ENCODE data around the gene SNX10.

Gene SNX10

DNA sequence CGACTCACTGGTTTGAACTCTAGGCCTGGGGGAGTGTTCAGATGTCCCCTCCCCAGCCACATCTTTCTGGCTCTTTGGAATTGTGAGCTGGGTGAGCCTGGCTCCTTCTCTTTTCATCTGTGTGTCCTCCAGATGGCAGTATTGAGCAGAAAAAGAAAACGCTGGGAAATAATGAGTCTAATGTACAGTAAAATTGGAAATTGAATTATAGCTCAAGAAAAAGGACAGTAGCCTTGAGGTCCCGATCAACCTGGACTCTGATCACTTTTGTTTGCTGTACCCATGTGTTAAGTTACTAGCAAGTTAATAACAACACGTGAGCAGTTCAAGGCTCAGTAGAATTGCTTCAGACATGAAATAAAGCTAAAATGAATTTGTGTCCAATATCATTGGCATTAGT is 77.9 kb downstream of the SNX10 start:
- DNase-seq (ENCODE audit: low read depth), result no peak

DNA sequence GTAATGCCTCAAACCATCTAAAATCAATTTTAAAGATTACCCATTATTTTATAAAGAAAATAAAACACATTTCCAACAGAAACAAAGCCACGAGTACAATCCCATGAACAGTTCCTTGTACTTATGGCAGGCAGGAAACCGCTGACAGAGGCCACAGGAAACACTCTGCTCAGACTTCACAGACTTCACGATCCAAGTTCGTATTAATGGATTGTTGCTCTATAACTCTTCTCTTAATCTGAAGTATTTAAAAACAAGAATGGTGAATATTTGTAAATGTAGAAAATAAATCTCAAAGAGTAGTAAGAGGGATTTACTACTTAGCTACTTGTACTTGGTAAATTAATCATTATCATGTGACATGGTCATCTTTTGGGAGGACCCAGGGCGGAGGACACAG is 78.3 kb downstream of the SNX10 start:
- no peak for DNase-seq (ENCODE audit: low read depth)

DNA sequence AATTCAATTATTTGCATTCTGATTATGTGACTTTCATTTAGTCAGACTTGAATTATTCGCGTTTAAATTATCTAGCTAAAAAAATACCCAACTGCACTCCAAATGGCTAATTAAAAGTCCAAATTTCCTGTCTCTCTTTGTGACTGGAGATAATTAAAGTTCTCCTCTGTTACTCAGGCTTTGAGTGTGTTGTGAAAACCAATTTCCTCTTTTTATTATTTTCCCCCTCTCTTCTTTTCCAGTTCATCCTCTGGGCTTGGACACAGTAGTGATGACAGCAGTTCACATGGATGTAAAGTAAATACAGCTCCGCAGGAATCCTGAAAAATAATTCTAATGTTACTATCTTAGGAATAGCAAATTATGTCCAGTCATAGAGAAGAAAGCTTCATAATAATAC is 80.6 kb downstream of the SNX10 start:
- DNase-seq (ENCODE audit: low read depth), result no peak

DNA sequence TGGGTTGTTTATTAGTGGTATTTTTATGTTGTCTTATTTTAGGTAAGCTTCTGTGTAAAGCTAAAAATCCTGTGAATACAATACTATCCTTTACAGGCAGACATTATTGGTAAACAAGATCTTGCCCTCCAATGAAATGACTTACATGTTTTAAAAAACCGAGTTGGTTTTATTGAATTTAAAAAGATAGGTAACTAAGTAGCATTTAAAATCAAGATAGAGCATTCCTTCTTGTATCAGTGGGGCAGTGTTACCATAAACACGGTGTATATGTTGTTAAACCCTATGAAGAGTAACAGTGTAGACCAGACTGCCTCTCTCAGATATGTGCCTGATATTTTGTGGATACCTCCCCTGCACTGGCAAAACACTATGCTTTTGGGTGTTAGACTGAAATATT is 81.0 kb downstream of the SNX10 start:
- DNase-seq (ENCODE audit: low read depth), result no peak

DNA sequence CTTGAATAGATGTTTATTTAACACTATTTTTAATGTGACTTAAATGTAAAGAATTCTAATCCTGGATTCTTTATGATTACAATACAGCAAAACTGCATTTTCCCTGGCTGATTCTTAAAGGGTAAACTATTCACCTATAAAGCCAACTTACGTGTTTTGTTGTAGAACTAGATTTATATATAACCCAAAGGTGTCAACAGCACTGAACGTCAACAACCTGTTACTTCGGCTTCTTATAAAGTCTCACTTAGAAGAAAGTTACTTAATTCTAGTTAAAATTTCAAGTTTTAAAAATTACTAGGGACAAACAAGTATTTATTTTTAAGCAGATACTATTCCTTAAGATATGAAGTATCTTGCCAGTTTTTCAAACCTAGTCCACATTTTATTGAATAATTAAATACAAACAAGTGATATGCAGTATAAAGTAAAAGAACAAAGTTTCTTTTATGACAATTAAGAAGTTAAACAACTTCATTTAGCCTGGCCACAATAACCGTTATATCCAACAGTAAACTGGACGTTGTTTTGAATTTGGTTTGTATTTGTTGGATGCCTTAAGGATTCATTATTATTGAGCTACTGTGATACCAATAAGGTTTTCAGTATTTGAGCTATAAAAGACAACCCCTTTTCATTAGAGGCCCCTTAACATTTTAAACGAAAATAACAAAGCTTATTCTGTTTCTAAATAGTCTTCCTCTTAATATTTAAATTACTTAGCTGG is 83.1 kb downstream of the SNX10 start:
- DNase-seq (ENCODE audit: low read depth), result no peak

DNA sequence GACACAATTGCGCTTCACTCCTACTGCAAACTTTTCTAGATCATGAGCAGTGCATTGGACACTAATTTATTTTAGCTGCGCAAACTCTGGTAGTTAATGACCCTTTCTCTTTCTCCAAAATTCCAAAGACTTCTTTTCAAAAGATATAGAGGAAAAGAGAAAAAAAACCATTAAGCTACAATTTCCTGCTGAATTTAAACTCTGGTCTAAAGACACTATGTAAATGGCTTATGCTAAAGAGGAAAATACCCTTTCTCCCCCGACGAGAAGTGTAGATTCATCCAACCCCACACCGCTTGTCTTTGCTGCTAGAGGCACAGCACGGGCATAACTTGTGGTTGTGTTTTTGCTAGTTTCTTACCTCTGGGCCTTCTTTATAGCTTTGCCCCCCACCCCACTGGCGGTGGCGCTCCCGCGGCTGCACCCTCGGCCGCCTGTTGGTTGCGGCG is 84.1 kb downstream of the SNX10 start:
- DNase-seq (ENCODE audit: low read depth), result no peak

DNA sequence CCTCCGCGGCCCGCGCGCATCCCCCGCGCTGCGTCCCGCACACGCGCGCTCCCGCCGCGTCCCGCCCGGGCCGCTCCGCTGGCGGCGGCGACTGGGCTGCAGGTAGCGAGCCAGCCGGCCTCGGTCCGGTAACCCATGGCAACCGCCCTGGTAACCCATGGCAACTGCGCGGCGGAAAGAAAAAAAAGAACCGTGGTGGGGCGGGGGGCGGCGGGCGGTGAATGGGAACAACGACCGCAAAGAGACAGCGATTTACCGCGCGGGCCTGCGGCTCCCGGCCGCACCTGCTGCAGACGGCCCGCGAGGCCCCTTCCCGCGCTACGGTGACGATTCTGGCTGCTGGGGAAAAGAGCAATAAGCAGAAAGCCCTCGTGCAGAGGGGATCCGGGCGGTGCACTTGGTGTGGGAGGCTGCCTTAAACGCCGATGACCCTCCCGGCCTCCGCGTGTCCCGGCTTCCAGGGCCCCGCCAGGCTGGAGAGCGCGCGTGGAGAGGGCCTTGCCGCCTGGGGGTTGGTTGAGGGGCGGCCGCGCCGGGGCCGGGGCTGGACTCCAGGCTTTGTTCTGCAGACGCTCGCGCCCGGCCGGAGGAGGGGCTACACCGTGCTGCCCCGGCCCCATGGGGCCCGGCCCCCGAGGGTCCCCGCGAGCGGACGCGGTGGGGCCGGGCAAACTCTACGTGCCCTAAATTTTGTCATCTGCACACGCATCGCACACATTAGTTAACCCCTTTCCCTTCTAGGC is 84.7 kb downstream of the SNX10 start:
- no peak for DNase-seq (ENCODE audit: low read depth)

DNA sequence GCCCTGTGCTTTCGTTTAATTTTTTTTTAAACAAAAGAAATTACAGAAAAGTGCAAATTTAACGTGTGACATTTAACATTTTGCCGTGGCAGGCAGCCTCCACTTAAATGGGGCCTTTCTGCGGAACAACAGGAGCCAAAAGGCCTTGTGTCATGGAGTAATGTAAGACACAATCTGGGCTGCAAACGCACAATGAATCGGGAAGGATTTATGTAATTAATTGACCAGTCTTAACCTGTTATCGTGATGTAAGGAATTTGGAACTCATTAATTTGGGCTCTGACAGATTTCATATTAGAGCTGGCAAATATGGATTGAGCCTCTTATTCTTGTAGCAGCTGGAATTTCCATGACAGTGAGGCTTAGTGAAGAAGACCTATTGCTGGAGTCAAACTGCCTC is 86.4 kb downstream of the SNX10 start:
- DNase-seq (ENCODE audit: low read depth), result no peak

DNA sequence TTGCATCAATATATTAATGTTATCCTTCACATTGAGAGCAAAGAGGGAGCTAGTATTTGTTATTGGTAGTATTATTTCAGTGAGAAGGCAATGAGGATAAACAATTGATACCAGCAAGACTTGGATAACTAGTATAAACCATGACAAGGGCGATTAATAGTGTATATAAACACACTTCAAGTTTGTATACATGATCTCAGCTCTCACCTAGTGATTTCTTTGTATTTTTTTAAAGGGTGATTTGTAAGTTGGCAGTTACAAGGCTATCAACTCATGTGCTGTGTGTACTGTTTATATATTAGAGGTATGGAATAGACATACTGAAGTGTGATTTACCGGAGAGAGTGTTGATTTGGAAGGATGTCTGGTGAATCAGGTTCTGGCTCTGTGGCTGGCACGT is 88.0 kb downstream of the SNX10 start:
- no peak for DNase-seq (ENCODE audit: low read depth)

DNA sequence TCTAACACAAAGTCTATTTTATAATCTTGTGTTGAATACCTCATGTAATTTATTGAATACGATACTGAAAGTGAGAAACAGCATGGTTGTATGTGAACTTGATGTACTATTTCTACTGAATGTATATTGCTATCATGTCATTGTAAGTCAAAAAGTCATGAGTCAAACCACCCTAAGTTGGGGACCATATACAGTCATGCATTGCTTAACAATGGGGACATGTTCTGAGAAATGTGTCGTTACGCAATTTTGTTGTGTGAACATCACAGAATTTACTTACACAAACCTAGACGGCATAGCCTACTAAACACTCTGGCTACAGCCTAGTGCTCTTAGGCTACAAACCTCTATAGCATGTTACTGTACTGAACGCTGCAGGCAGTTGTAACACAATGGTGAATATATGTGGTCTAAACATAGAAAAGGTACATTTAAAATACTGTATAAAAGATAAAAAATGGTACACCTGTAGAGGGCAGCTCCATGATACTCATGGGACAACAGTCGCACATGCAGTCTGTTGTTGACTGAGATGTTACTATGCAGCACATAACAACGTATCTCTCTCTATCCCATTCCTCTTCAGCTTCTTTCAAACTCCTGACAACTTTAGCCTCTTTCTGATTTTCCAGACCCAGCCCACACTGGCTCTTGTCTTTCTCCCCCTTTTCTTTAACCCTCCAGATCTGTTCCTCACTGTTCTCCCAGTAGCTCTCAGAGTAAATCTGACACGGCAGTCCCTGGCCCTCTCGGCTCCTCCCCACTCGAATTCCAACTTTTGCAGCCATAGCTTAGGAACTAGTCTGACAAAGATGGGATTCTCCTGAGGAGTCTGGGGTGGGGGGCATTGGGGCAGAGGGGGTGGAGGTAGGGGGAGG is 90.1 kb downstream of the SNX10 start:
- no peak for DNase-seq (ENCODE audit: low read depth)

DNA sequence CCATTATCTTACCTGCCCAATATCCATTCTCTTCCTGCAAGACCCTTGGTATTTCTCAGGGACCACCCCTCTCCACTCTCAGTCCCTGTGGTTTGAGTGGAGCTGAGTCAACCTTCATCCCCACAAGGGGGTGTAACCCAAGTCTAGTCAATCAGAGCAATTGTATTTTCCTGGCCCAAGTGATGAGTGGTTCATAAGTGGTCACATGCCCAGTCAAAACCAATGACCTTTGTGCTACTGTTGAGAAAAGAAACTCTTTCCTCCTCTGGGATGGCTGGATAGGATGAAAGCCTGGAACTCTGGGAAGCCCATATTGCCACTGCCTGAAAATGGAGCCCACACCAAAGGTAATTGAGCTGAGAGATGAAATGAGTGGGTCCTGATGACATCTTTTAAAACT is 93.6 kb downstream of the SNX10 start:
- no peak for DNase-seq (ENCODE audit: low read depth)

DNA sequence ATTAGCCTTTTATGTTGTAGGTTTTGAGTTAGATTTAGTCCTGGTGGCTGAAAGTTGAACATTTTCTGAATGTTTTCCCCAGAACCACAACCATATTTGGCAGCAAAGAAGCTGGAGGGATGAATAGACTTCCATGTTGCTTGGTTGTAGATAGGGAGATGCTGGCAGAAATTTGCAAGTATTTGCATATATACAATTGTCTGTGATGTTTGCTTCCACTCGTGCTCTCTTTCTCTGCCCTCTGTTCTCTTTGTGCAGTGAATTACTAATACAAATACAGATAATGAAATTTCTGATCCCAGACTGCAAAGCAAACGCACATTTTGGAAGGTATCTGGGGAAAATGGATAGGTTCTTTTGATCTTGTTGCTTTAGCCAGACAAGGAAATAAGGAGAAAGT is 96.1 kb downstream of the SNX10 start:
- DNase-seq (ENCODE audit: low read depth), result no peak

DNA sequence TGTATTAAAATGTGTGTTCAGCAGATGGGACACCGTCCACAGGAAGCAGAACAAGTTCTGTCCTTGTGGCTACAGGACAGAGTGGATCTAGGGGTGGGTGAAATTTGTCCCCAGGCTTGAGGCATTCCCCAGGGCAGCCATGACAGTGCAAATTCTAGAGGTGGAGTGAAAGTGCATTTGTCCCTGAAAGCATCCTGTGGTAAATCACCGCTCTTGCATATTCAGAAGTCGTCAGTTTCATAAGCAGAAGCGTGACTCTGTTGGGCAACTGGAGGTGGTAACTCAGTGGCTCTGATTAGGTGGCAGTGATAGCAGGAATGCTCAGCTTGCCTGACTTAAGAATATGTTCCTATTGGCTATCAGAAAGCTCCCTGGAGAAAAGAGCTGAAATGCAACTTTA is 96.6 kb downstream of the SNX10 start:
- DNase-seq (ENCODE audit: low read depth), result no peak

DNA sequence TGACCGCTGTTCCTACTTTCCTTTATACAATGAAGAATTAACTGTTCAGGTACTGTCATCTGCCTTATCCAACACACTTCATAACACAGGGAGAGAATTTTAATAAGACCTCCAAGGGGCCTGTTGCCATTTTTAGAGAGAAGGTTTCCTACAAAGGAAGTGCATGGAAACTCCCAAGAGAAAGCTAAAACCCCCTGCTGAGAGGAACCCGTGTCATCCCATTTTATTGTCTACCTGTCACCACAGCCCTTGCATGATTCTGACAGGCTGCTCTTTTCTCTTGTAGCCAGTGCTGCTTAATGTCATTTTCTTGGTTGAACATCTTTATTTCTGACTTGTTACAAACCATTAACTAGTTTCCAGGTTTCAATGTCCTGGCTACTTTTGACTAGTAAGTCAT is 98.4 kb downstream of the SNX10 start:
- no peak for DNase-seq (ENCODE audit: low read depth)

DNA sequence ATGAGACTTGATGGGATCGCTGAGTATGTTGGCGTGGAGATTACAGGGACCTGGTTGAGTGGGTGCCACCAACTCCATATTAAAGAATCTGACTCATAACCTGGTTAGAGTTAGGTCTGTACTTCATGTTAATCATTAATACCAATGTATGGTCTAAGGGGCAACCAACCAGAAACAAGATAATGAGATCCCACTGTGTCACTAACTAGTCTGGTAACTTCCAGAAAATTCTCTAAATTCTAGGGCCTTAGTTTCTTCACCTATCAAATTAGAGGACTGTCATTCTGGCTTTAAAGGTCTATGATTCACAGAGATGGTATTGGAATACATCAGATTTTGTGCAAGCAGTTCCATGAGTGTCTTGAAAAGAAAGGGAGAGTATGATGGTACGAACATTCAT is 102.2 kb downstream of the SNX10 start:
- DNase-seq (ENCODE audit: low read depth), result no peak

DNA sequence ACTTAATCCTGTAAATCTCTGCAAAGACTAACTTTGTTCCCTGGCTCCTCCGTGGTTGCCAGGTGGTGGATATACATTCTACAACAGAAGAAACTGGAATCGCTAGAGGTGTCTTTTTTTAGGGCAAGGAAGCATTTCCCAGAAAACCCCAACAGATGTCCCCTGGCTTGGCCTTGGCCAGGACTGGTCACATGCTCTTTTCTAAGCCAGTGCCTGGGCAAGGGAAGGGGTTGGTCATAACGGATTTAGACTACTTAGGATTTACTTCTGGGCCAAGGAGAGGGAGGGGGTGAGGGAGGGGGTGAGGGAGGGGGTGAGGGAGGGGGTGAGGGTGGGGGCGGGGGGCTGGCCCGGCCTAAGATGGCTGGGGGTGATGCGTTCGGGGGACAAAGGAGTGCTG is 105.7 kb downstream of the SNX10 start:
- DNase-seq (ENCODE audit: low read depth), result no peak

DNA sequence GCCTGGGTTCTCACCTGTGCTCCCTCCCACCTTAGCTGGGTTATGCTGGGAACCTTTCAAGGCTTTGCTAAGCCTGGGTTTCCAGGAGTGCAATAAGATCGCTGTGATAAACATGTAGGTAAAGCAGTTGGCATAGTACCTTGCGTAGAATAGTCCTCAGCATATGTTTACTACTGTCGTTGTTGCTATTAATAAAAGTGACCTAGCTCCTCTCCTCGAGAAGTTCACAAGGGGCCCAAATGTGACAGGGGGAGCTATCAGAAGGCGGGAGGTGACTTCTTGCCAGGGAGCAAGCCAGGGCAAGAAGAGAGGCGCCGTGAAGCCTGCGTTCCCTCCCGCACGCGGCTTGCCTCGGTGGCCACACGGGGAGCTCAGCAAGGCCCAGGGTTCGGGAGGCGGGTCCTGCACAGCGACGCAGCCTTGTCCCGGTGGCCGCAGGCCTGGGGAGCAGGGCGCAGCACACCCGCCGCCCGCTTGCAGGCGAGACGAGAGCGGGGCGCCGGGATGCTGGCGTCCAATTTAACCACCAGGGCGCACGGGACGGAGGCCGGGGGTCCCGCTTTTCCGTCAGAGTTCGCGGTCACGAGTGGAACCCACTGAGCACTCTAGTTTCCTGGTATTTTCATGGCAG is 106.2 kb downstream of the SNX10 start:
- no peak for DNase-seq (ENCODE audit: low read depth)

DNA sequence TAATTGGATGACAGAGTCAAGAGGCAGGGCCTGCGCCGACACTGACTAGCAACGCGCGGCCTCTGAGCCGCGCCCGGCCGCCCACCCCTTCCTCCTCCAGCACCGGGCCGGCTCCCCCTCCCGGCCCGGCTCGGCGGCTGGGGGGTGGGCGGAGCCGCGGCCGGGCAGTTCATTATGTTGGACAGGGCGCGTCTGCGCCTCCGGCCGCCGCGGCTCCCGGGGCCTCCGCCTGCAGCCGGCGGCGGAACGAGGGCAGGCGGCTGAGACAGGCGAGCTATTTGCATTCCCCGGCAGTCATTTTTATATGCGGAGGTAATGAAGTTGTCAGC is 106.7 kb downstream of the SNX10 start:
- no peak for DNase-seq (ENCODE audit: low read depth)

DNA sequence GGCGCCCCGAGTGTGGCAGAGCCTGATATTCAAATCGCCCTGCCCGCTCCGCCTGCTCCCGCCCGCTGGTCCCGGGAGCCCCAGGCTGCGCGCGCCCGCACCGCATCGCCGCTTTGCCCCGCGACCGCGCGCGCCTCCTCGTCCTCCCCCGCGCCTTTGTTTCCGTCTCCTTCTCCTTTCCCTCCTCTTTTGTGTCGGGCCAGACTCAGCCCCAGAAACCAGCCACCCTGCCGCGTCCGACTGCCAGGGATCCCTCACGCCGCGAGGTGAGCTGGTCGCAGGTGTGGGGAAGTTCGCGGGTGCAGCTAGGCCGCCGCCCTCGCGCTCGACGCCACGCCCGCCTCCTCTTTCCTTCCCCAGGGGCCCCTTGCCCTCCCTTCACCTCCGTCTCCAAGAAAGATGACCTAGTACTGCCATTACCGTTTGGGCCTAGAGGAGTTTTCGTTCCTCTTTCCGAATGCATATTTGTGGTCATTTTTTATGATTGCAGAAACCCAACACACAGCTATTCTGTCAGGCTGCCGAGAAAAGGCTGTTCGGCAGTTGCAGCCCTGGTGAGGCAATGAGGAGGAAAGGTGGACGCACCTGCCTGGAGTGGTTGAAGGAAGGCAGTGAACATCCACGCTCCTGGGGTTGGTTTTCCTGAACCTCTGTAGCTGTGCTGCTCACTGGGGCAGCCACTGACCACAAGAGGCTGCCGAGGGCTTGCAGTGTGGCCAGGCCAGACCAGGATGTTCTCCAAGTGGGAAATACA is 107.3 kb downstream of the SNX10 start:
- peak; percentile 24 for DNase-seq (ENCODE audit: low read depth)

DNA sequence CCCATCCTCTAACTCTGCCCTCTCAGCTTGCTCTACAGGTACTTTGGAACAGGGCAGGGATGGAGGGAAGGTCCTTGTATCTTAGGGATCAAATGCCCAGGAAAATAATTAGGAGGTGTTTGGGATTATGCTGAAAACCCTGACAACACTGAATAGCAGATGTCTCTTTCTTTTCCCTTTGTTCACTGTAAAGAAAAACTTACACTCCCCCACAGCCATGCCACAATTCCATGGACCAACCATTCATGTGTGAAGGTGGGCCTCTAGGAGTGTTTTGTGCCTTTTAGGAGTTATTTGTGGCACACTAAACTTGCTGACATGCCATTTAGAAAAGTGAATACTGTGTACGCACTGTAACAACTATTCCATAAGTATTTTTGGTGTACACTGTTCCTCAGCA is 108.1 kb downstream of the SNX10 start:
- no peak for DNase-seq (ENCODE audit: low read depth)

DNA sequence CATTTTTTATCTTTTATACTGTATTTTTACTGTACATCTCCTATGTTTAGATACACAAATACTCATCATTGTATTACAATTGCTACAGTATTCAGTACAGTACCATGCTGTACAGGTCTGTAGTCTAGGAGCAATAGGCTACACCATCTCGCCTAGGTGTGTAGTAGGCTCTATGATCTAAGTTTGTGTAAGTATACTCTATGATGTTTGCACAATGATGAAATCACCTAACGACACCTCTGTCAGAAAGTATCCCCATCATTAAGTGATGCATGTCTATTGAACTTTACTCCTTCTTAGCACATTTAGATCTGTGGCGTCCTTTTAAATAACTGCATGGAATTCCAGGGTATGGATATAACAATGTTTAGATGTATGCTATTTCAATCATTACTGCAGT is 112.0 kb downstream of the SNX10 start:
- no peak for DNase-seq (ENCODE audit: low read depth)
